HG02759 (cell line): ENCODE results near the gene FSD1.
"Not testable (repeated sequence)": the region's sequence is repeated elsewhere in the genome, so short reads cannot be mapped to it uniquely, and the experiment has no call there.

ENCODE experiments used
- ATAC-seq: cut with Tn5 transposase; IDR thresholded peaks from one replicate; pipeline ENCODE4 v1.9.1; 2021; ENCODE audit warnings: mild to moderate bottlenecking, moderate library complexity; ENCODE audit not compliant: unreplicated experiment

The FSD1 gene

DNA sequence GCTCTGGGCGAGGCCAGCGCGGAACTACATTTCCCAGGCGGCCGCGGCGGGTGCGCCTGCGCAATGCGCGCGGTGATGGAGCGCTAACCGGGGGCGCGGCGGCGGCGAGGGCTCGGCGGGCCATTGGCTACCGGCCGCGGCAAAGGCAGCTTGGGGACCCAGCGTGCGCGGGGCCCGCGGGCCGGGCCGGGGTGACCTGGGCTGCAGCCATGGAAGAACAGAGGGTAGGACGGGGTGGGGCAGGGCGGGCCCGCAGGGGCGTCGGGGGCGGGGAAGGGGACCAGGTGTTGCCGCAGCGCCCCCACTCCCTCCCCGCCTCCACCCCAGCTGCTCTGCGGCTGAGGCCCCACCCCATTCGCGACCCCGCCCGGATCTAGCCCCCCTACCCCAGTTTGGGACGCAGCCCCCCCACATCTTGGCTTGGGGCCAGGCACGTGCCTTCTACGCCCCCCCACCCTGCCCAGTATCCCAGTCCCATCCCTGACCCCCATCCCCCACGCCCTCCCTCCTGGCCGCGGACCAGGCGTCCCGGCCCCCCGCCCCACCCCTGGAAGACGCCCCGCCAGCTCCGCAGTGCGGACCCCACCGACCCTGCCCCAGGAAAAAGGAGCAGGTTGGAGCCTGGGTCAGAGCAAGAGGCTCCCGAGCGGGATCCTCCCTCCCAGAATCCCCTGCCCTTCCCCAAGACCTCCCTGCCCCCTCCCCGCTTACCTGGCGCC, at the start of gene FSD1:
FSD1 (plus strand) TSS at position 61 of the 719 bp plus-strand sequence; CDS start at position 210, 149 bp downstream.
- ATAC-seq, result no peak

DNA sequence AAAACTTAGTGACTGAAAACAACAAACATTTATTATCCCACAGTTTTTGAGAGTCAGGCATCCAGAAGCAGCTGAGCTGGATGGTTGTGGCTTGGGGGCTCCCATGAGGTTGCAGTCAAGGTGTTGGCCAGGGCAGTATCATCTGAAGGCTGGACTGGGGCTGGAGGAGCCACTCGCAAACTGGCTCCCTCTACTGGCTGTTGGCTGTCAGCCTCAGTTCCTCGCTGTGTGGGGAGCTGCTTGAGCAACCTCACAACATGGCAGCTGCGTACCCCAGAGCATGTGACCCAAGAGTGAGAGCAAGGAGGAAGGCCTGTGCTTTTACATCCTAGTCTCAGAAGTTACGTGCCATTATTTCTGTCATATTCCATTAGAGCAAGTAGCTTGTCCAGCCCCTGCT, 47.8 kb upstream of the FSD1 start:
- no peak for ATAC-seq

DNA sequence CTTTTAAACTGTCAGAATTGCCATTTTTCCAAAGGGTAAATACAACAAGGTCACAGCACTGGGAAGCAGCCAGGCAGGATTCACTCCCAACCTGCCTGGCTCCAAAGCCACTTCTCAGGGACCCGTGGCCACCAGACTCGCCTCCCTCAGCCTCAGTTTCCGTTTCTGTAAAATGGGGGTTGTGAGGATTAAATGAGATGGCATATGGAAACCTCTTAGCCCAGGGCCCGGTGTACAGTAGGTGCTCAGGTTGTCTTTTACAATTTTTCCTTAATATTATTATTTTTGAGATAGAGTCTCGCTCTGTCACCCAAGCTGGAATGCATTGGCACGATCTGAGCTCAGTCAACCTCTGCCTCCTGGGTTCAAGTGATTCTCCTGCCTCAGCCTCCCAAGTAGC, 47.4 kb upstream of the FSD1 start:
- ATAC-seq, result no peak

DNA sequence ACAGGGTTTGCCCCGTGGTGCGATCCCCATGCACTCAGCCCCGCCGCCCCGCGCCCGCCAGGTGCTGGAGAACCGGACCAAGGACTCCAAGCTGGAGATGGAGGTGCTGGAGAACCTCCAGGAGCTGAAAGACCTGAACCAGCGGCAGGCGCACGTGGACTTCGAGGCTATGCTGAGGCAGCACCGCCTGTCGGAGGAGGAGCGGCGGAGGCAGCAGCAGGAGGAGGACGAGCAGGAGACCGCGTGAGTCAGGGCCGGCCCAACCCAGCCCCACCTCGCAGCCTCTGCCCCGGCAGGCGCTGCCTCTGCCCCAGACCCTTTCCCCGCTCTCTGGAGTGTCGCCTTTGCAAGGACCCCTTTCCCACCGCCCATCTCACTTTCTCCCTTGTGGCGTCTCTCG, 46.2 kb upstream of the FSD1 start:
- no peak for ATAC-seq

DNA sequence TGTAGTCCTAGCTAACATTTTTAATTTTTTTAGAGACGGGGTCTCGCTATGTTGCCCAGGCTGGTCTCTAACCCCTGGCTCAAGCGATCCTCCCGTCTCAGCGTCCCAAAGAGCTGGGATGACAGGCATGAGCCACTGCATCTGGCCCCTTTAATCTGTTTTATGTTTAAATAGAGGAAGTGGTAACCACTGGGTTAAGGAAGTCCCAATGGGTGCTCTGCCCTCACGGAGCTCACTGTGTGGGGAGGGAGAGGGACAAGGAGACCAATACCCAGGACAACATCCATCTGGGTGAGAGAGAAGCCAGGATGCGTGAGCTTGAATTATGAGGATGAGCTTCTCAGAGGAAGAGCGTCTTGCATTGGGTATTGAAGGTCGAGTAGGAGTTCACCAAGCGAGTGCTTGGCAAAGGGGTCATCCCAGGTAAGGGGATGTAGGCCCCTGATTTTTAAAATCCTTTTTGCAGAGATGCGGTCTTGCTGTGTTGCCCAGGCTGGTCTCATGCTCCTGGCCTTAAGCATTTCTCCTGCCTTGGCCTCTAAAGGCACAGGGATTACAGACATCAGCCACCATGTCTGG, 43.7 kb upstream of the FSD1 start:
- ATAC-seq, result no peak

DNA sequence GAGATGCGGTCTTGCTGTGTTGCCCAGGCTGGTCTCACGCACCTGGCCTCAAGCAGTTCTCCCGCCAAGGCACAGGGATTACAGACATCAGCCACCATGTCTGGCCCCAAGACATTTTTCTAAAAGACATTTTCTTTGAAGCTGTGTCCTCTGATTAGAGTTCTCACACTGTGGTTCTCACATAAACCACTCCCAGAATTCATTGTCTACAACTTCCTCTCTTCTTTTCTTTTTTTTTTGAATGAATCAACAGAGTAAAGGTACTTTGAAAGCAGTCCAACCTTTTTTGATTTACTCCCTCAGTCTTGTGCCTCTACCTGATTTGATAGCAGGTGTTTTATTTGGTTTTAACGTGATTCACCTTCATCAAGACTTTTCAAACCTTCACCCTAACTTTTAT, 39.6 kb upstream of the FSD1 start:
- ATAC-seq, result no peak

- ATAC-seq, result no peak
Measured at GRCh38 chr19:4266253-4267000, 38.0 kb upstream of the FSD1 start.

GRCh38 chr19:4267101-4267900, 37.1 kb upstream of the FSD1 start:
- no peak for ATAC-seq

- ATAC-seq, result no peak
Measured at GRCh38 chr19:4267901-4268815, 36.2 kb upstream of the FSD1 start.

- no peak for ATAC-seq
Measured at GRCh38 chr19:4268816-4269430, 35.5 kb upstream of the FSD1 start.

DNA sequence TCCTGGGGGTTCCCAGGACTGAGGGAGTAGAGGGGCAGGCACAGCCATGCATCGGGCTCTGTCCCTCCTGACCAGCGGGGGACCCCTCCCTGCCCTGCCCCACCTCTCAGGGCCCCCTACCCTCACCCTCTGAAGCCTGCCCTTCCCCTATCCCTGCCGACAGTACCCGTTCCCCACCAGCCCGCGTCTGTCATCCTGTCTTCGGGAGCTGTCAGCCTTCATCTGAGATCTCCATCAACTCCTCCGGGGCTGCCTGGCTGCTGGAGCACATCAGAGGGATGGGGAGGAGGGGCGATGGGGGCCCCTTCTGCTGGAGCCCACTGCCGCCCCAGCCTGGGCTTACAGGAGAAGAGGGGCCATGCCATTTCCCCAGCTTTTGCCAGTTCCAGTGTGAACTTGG, 31.5 kb upstream of the FSD1 start:
- no peak for ATAC-seq

DNA sequence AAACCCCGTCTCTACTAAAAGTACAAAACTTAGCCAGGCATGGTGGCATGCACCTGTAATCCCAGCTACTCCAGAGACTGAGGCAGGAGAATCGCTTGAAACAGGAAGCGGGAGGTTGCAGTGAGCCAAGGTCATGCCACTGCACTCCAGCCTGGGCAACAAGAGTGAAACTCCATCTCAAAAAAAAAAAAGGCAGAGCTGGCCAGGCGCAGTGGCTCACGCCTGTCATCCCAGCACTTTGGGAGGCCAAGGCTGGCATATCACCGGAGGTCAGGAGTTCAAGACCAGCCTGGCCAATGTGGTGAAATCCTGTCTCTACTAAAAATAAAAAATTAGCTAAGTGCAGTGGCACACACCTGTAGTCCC, 30.1 kb upstream of the FSD1 start:
- ATAC-seq, result not testable (repeated sequence)

- no peak for ATAC-seq
Measured at GRCh38 chr19:4277191-4277696, 27.2 kb upstream of the FSD1 start.

GRCh38 chr19:4278010-4278409, 26.4 kb upstream of the FSD1 start:
- no peak for ATAC-seq

GRCh38 chr19:4278419-4279266, 25.8 kb upstream of the FSD1 start, which contains the start of gene SHD:
Gene SHD, plus strand, starts transcription at chr19:4279266. Its CDS starts 798 bp downstream, at chr19:4280064.
- ATAC-seq, result no peak

GRCh38 chr19:4279267-4279529, 25.2 kb upstream of the FSD1 start:
- ATAC-seq, result no peak

GRCh38 chr19:4279530-4280422, 24.6 kb upstream of the FSD1 start:
- ATAC-seq, result no peak
